ENCODE data around the gene BCCIP.

- TF ChIP-seq CTCF (IDR thresholded peaks at IDR 0.05), result no peak
- TF ChIP-seq POLR2A (IDR thresholded peaks at IDR 0.05), result no peak
These were observed 47.7 kb upstream of the BCCIP start, which contains the start of gene MMP21 for GRCh38 chr10:125775491-125776106.

Measured in lower leg skin (tissue), 3 donors.